ENCODE results near the gene GPATCH4.

The GPATCH4 gene

GRCh38 chr1:156629823-156630449, 28.7 kb upstream of the GPATCH4 start:
- no peak for DNase-seq (ENCODE audit: insufficient read length, low spot score)
- TF ChIP-seq POU2F2 (IDR thresholded peaks at IDR 0.05; ENCODE audit: low read depth, low read length) (no peak), PAX5 (IDR thresholded peaks at IDR 0.05; ENCODE audit: insufficient read depth, low read length, severe bottlenecking) (no peak), POLR2A (IDR thresholded peaks at IDR 0.05; ENCODE audit: low read depth, low read length) (no peak), POLR2AphosphoS5 (IDR thresholded peaks at IDR 0.05; ENCODE audit: low read depth, low read length) (no peak), SPI1 (IDR thresholded peaks at IDR 0.05; ENCODE audit: low read depth, low read length) (no peak), TAF1 (IDR thresholded peaks at IDR 0.05; ENCODE audit: low read depth, low read length) (no peak)
- FAIRE-seq: no peak

DNA sequence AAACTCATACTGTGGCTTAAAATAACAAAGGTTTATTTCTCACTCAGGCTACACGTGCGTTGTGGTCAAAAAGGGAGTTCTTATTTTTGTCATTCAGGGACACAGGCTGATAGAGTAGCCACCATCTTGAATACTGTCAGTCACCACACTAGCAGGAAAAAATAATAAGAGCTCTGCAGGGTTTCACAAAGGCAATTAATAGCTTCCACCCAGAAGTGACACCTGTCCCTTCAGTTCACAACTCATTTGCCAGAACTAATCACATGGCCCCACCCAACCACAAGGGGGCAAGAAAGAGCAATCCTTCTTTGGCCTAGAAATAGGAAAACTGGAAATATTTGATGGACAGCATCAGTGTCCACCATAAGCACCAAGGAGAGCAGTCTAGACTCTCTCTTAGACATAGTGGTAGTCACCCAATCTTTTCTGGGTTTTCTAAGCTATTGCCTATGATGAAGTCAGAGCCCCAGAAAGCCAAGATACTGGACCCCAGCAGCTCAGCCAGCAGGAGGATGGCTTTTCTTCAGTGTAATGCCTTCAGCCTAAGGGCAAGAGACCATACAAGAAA, 26.1 kb upstream of the GPATCH4 start:
- no peak for DNase-seq (ENCODE audit: insufficient read length, low spot score)
- no peak for FAIRE-seq
- TF ChIP-seq POLR2A (IDR thresholded peaks at IDR 0.05; ENCODE audit: low read depth, low read length): no peak
- TF ChIP-seq TAF1 (IDR thresholded peaks at IDR 0.05; ENCODE audit: low read depth, low read length): no peak
- TF ChIP-seq PAX5 (IDR thresholded peaks at IDR 0.05; ENCODE audit: insufficient read depth, low read length, severe bottlenecking): no peak
- no peak for TF ChIP-seq POLR2AphosphoS5 (IDR thresholded peaks at IDR 0.05; ENCODE audit: low read depth, low read length)
- TF ChIP-seq POU2F2 (IDR thresholded peaks at IDR 0.05; ENCODE audit: low read depth, low read length): no peak
- TF ChIP-seq SPI1 (IDR thresholded peaks at IDR 0.05; ENCODE audit: low read depth, low read length): no peak

DNA sequence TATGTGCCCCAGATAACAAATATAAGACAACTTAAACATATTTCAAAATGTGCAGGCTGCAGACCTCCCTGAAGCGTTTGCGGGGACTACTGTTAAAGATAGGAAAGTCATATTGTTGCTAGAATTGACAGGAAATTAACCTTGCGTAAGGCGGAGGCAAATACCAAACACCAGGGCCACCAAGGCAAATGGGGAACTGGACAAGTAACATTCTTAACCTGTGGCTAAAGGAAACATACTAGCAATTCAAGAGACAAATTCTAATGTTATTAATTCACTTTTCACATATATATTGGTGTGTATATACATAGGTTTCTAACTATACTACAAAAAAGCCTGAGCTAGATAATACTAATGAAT, 24.8 kb upstream of the GPATCH4 start:
- FAIRE-seq (no peak), DNase-seq (ENCODE audit: insufficient read length, low spot score) (no peak)
- TF ChIP-seq POU2F2 (IDR thresholded peaks at IDR 0.05; ENCODE audit: low read depth, low read length): no peak
- no peak for TF ChIP-seq POLR2A (IDR thresholded peaks at IDR 0.05; ENCODE audit: low read depth, low read length)
- no peak for TF ChIP-seq POLR2AphosphoS5 (IDR thresholded peaks at IDR 0.05; ENCODE audit: low read depth, low read length)
- TF ChIP-seq SPI1 (IDR thresholded peaks at IDR 0.05; ENCODE audit: low read depth, low read length): no peak
- no peak for TF ChIP-seq TAF1 (IDR thresholded peaks at IDR 0.05; ENCODE audit: low read depth, low read length)
- TF ChIP-seq PAX5 (IDR thresholded peaks at IDR 0.05; ENCODE audit: insufficient read depth, low read length, severe bottlenecking): no peak

DNA sequence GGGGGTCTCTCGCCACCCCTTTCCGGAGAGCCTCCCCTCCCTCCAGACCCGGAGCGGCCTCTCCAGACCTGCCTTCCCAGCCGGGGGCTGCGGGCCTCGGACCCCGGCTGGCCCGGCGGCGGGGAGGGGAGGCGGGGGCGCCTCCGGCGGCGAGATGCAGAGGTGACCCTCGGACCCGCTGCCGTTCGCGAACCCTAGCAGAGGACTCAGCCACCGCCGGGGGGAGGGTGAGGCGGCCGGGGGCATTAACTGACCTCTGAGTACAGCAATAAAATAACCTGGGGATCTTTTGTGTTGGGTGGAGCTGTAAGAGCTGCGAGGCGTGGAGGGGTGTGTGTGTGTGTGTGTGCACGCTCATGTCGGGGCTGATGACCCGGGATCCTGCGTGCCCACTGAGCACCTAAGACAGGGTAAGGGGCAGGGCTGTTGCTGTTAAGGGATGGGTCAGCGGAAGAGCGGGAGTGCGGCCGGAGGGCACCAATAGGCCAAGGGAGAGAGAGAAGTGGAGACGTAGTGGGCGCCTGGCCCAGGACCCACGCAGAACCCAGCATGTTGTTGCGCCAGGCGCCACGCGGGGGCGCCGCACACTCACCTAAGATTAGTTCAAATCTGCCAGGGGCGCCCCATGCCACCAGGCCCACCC, 24.3 kb upstream of the GPATCH4 start:
- DNase-seq (ENCODE audit: insufficient read length, low spot score): no peak
- TF ChIP-seq POU2F2 (IDR thresholded peaks at IDR 0.05; ENCODE audit: low read depth, low read length): no peak
- TF ChIP-seq POLR2A (IDR thresholded peaks at IDR 0.05; ENCODE audit: low read depth, low read length): no peak
- no peak for TF ChIP-seq TAF1 (IDR thresholded peaks at IDR 0.05; ENCODE audit: low read depth, low read length)
- no peak for TF ChIP-seq SPI1 (IDR thresholded peaks at IDR 0.05; ENCODE audit: low read depth, low read length)
- no peak for TF ChIP-seq POLR2AphosphoS5 (IDR thresholded peaks at IDR 0.05; ENCODE audit: low read depth, low read length)
- no peak for TF ChIP-seq PAX5 (IDR thresholded peaks at IDR 0.05; ENCODE audit: insufficient read depth, low read length, severe bottlenecking)

DNA sequence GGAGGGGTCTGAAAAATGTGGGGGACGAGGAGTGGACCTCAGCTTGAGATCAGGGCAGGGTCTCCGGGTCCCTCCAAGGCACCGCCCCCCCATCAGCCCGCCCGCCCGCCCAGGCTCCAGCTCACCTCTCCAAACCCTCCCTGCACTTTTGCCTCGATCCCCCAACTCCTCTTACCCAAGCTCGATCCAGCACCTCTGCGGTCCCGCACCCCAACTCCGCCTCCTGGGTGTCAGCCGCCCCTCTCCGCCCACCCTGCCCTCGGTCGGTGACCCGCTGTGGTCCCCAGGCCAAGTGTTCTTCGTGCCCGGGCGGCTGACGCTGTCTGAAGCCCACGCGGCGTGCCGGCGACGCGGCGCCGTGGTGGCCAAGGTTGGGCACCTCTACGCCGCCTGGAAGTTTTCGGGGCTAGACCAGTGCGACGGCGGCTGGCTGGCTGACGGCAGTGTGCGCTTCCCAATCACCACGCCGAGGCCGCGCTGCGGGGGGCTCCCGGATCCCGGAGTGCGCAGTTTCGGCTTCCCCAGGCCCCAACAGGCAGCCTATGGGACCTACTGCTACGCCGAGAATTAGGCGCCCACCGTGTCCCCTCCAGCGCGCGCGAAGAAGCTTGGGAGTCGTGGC, 23.6 kb upstream of the GPATCH4 start:
- FAIRE-seq (no peak), DNase-seq (ENCODE audit: insufficient read length, low spot score) (no peak)
- TF ChIP-seq SPI1 (IDR thresholded peaks at IDR 0.05; ENCODE audit: low read depth, low read length): no peak
- TF ChIP-seq POLR2A (IDR thresholded peaks at IDR 0.05; ENCODE audit: low read depth, low read length): no peak
- TF ChIP-seq POU2F2 (IDR thresholded peaks at IDR 0.05; ENCODE audit: low read depth, low read length): no peak

More for the DNA sequence above, 24.3 kb upstream of the GPATCH4 start:
- peak; percentile 5 for FAIRE-seq

- TF ChIP-seq POLR2A (IDR thresholded peaks at IDR 0.05; ENCODE audit: low read depth, low read length) (no peak), SPI1 (IDR thresholded peaks at IDR 0.05; ENCODE audit: low read depth, low read length) (no peak), TAF1 (IDR thresholded peaks at IDR 0.05; ENCODE audit: low read depth, low read length) (no peak), POLR2AphosphoS5 (IDR thresholded peaks at IDR 0.05; ENCODE audit: low read depth, low read length) (no peak), PAX5 (IDR thresholded peaks at IDR 0.05; ENCODE audit: insufficient read depth, low read length, severe bottlenecking) (no peak), POU2F2 (IDR thresholded peaks at IDR 0.05; ENCODE audit: low read depth, low read length) (no peak)
- DNase-seq (ENCODE audit: insufficient read length, low spot score) (no peak), FAIRE-seq (no peak)
Observed at GRCh38 chr1:156623946-156624813, 22.9 kb upstream of the GPATCH4 start.

- DNase-seq (ENCODE audit: insufficient read length, low spot score) (no peak), FAIRE-seq (no peak)
Observed at GRCh38 chr1:156622581-156623297, 21.5 kb upstream of the GPATCH4 start.

GRCh38 chr1:156619582-156619955, 18.3 kb upstream of the GPATCH4 start:
- no peak for TF ChIP-seq POLR2A (IDR thresholded peaks at IDR 0.05; ENCODE audit: low read depth, low read length)
- no peak for TF ChIP-seq POLR2AphosphoS5 (IDR thresholded peaks at IDR 0.05; ENCODE audit: low read depth, low read length)
- no peak for TF ChIP-seq SPI1 (IDR thresholded peaks at IDR 0.05; ENCODE audit: low read depth, low read length)
- no peak for FAIRE-seq
- no peak for DNase-seq (ENCODE audit: insufficient read length, low spot score)

More at GRCh38 chr1:156622581-156623297, 21.5 kb upstream of the GPATCH4 start:
- TF ChIP-seq PAX5 (IDR thresholded peaks at IDR 0.05; ENCODE audit: insufficient read depth, low read length, severe bottlenecking) (no peak), TAF1 (IDR thresholded peaks at IDR 0.05; ENCODE audit: low read depth, low read length) (no peak), POU2F2 (IDR thresholded peaks at IDR 0.05; ENCODE audit: low read depth, low read length) (no peak), POLR2AphosphoS5 (IDR thresholded peaks at IDR 0.05; ENCODE audit: low read depth, low read length) (no peak), SPI1 (IDR thresholded peaks at IDR 0.05; ENCODE audit: low read depth, low read length) (no peak), POLR2A (IDR thresholded peaks at IDR 0.05; ENCODE audit: low read depth, low read length) (no peak)

Data from GM12891 (cell line).